ENCODE results near the gene NKRF.
A peak's percentile ranks its signal among the peaks of the same experiment; 100 is the strongest.

NKRF gene

DNA sequence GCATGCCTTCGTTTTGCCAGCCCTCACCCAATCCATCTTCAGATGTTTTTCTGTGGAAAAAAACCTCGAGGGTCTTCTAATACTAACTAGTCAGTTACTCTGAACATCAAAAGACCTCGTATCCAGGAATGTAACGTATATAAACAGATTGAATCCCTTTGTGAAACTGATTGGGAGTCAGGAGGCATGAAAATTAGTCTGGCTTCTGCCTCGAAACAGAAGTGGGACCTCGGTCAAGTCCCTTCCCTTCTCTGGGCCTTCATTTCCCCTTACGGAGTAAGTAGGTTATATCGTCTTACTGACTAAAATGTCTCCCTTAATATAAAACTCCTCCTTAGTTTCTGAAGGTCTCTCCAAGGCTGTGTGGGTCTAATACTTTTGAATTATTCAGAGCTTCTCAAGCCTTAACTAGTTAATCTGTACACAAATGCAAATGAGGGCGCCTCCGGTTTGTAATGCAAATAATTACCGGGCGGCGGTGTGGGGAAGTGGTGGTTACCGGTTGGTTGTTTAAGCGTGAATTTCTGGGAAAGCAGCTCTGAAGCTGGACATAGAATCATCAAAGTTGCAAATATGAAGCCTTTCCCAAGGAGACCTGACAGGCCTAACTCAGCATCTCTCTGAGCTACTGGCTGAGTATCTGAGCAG lies 11.4 kb upstream of the NKRF start:
- DNase-seq (ENCODE audit: insufficient read length, low spot score) (no peak), FAIRE-seq (peak; percentile 98)

DNA sequence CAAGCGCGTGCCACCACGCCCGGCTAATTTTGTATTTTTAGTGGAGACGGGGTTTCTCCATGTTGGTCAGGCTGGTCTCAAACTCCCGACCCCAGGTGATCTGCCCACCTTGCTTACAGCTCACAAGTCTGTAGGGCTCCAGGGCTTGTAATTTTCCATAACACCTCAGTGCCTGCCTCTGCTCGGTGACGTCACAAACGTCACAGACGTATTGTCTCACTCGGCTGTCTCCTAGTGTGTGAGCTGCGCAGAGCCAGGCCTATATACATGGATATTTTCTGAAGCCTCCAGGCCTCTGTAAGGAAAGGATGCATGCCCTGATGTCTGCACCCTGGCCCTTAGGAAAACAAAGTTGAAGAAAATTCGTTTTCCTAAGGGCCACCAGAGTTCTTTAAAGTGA lies 8.6 kb upstream of the NKRF start:
- FAIRE-seq, result no peak
- no peak for DNase-seq (ENCODE audit: insufficient read length, low spot score)

- no peak for DNase-seq (ENCODE audit: insufficient read length, low spot score)
- FAIRE-seq, result no peak
Observed at GRCh38 chrX:119607018-119607389, 780 bp upstream of the NKRF start.

GRCh38 chrX:119605464-119606279 lies 552 bp downstream of the NKRF start:
- DNase-seq (ENCODE audit: insufficient read length, low spot score), result no peak
- FAIRE-seq, result no peak

DNA sequence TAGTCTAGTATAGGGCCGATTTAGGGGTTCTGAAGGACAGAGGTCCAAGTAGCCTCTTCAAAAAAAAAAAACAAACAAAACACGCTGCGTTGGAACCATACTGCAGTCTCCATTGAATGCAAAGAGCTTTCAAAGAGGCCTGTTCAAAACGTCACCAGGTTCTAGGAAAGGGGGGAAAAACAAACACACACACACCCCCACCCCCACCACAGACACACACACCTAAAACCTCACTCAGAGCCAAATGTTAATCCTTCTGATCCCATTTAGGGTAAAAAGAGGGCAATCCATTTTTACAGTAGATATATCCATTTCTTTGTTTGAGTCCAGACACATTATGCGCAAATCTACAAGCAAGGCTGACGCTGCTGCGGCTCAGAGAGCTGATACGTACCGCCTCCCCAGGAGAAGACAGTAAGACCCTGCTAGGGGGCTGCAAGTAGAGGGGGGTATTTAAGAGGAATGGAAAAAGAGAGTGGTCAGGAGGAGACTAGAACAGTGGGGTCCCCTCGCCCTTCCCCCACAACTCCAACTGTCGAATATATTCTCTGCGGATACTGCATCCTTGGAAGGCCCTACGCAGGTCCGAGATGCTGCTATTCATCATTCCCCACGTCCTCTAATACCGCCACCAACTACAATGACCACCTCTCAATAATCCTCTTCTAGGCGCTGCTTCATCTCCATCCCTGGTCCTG lies 1.3 kb downstream of the NKRF start:
- peak; percentile 84 for FAIRE-seq
- DNase-seq (ENCODE audit: insufficient read length, low spot score), result no peak

GRCh38 chrX:119602701-119603255 lies 3.4 kb downstream of the NKRF start:
- FAIRE-seq, result peak; percentile 37
- no peak for DNase-seq (ENCODE audit: insufficient read length, low spot score)

GRCh38 chrX:119589810-119590209 lies 16.4 kb downstream of the NKRF start:
- DNase-seq (ENCODE audit: insufficient read length, low spot score), result no peak
- no peak for FAIRE-seq

DNA sequence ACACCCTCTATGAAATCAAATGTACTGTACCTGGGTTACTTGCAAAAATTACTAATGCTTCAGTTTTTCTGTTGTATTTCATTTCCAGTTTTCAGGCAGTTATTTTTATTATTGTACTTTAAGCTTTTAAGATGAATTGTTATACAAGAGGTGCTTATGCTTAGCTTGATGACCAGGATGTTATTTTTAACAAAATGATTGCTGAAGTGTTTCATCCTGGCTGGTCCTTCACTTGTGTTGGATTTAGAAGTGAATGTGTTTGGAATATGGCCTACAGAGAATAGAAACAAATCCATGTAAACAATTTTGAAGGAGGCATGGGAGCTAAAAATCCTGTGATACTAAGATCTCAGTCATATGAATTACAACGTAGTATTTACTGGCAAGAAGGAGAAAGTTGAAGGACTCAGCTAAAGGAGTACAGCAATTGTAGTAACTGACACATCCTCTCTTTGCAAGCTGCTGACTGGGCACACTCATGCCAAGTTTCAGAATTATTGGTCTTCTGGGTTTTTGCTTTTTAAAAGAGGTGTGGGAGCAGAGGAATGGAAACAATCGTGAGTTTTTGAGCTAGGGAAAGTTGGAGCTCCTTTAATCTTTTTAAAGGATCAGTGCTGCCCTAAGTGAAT lies 22.7 kb downstream of the NKRF start:
- no peak for DNase-seq (ENCODE audit: insufficient read length, low spot score)
- peak; percentile 47 for FAIRE-seq

GRCh38 chrX:119579414-119579813 lies 26.8 kb downstream of the NKRF start:
- DNase-seq (ENCODE audit: insufficient read length, low spot score) (no peak), FAIRE-seq (no peak)

DNA sequence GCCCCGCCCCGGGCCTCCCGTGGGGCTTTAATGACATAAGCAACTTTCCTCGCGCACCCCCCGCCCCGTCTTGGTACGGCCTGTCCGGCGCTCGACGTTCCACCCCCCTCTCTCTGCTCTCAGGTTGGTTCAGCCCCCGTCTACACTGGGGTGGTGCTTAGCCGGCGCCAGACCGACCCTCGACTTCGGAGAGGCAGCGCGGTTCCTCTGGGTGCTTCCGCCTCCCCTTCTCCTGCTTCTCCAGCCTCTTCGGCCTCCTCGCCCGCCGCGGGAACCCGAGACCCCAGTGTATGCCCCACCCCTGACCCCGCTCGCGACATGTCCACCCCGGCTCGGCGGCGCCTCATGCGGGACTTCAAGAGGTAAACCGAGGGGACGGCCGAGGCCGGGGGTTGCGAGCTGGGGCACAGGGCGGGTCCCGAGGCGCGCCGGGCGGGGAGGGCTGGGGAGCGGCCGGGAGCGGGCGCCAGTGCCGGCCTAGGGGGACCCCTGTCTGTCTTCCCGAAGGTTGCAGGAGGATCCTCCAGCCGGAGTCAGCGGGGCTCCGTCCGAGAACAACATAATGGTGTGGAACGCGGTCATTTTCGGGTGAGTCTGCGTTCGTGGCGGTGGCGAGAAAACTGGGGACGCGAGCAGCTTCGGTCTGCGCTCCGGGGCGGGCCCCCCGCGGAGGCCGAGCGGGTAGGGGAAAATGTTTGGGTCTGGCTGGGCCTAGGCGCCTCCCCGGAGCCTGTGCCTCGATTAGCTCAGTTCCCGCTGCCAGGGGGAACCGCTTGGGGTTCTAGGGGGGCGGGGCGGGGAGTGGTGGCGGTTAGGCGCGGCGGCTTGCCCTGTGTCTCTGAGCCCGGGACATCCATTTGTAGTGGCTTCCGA lies 31.6 kb downstream of the NKRF start, which contains the start of gene UBE2A:
TSS of gene UBE2A (plus strand) at position 170 of the 873 bp plus-strand sequence. CDS start at position 319, 149 bp downstream.
- FAIRE-seq (peak; percentile 96), DNase-seq (ENCODE audit: insufficient read length, low spot score) (peak; percentile 72)

- no peak for DNase-seq (ENCODE audit: insufficient read length, low spot score)
- FAIRE-seq, result peak; percentile 67
Observed at GRCh38 chrX:119573840-119574393, 32.3 kb downstream of the NKRF start.

DNA sequence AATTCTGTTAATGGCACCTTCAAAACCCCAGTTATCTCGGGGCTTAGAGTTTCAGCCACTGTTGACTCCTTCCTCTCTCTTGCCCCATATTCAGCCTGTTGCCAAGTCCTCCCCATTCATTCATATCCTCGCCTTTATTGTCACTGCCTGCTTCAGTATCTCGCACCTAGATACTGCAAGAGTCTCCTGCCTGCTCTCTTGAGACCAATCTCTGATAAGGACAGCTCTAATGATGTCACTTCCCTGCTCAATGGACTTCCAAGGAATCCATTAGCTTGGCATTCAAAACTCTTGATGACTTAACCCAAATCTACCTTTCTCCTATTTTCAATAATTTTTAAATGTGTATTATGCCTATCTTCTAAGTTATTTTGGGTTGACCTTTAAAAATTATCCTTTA lies 33.0 kb downstream of the NKRF start:
- DNase-seq (ENCODE audit: insufficient read length, low spot score) (no peak), FAIRE-seq (no peak)

DNA sequence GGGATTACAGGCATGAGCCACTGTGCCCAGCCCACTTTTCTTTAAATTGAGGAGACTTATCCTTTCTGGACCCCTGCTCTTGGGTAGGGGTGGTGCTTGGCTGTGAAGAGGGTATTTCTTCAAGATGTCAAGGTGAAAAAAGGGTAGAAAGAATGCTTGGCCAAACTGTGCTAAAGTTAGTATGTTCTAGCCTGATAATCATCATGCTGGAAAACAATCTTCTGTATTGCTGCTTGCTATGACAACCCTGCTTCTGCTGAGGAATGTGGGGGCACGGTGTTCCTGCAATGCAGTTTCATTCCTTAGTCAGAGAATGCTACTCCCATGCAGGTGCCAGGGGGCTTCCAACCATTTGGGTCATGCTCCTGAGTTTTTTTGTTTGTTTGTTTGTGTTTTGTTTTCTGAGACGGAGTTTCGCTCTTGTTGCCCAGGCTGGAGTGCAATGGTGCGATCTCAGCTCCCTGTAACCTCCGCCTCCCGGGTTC lies 35.8 kb downstream of the NKRF start:
- no peak for FAIRE-seq
- no peak for DNase-seq (ENCODE audit: insufficient read length, low spot score)

DNA sequence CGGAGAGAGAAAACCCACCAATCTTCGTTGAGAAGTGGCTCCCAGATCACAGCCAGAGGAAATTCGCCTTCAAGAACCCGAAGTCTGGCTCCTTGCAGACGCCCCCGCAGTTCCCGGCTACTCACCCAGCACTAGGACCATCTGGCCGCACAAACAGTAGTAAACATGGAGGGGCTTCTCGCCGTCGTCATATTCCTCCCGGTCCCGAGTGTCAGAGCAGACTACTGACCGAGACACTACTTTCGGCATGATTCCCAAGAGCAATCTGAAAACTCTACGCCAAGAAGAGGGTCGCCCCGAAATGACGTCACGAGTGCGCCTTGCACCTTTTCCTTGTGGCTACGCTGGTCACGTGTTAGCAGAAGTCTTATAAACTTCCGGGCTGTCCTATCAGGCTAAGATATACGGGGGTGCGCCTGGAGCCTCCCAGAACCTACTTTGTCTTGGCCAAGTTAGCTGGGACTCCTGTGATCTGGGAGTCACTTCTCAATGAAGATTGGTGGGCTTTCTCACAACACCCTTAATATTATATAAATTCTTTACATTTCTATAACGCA lies 41.0 kb downstream of the NKRF start, which contains the start of gene STEEP1:
TSS of gene STEEP1 (minus strand) at position 303 of the 557 bp plus-strand sequence. CDS start at position 249, 54 bp downstream.
- FAIRE-seq (peak; percentile 100), DNase-seq (ENCODE audit: insufficient read length, low spot score) (peak; percentile 65)

- FAIRE-seq, result no peak
Observed at GRCh38 chrX:119552508-119552907, 53.7 kb downstream of the NKRF start.

DNA sequence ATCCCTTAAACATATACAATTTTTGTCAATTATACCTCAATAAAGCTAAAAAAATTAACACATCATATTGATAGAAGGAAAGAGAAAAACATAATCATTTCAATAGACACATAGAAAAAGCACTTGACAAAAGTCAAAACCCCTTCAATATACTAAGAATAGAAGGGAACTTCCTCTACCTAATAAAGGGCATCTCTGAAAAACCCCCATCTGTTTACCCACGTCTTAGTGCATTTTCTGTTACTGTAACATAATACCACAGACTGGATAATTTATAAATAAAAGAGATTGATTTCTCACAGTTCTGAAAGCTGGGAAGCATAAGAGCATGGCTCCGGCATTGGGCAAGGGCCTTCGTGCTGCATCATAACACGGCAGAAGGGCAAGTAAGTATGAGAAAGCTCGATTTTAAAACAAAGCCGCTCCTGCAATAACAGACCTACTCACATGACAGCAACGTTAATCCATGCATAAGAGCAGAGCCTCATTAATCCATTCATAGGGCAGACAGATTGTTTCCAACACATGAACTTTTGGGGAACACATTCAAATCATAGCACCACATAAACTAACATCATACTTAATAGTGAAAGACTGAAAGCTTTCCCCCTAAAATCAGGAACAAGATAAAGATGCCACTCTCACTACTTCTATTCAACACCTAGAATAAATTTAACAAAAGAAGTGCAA lies 56.8 kb downstream of the NKRF start:
- no peak for DNase-seq (ENCODE audit: insufficient read length, low spot score)
- FAIRE-seq, result no peak

More at GRCh38 chrX:119552508-119552907, 53.7 kb downstream of the NKRF start:
- no peak for DNase-seq (ENCODE audit: insufficient read length, low spot score)

DNA sequence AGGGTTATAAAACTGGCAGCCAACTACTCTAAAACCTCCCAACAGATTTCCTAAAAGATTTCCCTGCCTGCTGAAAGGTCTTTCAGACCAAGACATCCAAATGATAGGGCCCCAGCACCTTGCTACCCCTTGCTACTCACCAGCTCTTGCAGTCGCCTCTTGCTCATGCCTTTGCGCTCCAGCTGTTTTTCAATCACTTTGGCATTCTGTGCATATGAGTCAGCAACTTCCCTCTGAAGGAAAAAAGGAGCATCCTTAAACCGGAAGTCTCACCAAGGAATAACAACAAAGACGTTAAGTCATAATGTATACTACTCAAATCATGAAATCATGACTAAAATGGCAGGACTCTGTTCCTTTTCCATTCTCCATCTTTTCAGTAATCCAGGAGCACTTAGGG lies 65.0 kb downstream of the NKRF start:
- peak; percentile 40 for FAIRE-seq

GRCh38 chrX:119539872-119540271 lies 66.4 kb downstream of the NKRF start:
- DNase-seq (ENCODE audit: insufficient read length, low spot score) (no peak), FAIRE-seq (no peak)

More for the DNA sequence above, 65.0 kb downstream of the NKRF start:
- no peak for DNase-seq (ENCODE audit: insufficient read length, low spot score)
